HG03565 (cell line): ENCODE measurements around the gene RPGRIP1.
"Not testable (repeated sequence)": the region's sequence is repeated elsewhere in the genome, so short reads cannot be mapped to it uniquely, and the experiment has no call there.

Source experiments
- ATAC-seq: cut with Tn5 transposase; IDR thresholded peaks from one replicate; pipeline ENCODE4 v1.9.1; 2021; ENCODE audit warnings: mild to moderate bottlenecking, moderate library complexity; ENCODE audit not compliant: unreplicated experiment

Gene RPGRIP1

DNA sequence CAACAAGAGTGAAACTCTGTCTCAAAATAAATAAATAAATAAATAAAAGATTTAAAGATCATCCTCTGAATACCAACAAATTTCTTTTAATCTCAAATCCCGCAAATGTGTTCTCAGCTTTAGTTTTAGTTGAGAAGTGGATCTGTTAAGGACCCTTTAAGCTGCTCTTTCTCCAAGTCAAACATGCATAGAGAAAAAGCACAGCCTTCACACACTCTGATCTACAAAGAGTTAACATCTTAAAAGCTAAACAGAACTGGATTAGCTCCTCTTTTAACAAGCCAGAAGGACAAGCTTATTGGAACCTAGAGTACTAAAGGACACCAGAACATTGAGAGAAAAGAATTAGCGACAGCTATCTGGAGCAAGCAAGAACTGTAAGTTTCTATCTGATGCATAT lies at the start of gene RPGRIP1:
RPGRIP1 (plus strand) TSS at position 301 of the 400 bp plus-strand sequence. CDS start 7,894 bp downstream, outside the sequence.
- ATAC-seq = no peak

DNA sequence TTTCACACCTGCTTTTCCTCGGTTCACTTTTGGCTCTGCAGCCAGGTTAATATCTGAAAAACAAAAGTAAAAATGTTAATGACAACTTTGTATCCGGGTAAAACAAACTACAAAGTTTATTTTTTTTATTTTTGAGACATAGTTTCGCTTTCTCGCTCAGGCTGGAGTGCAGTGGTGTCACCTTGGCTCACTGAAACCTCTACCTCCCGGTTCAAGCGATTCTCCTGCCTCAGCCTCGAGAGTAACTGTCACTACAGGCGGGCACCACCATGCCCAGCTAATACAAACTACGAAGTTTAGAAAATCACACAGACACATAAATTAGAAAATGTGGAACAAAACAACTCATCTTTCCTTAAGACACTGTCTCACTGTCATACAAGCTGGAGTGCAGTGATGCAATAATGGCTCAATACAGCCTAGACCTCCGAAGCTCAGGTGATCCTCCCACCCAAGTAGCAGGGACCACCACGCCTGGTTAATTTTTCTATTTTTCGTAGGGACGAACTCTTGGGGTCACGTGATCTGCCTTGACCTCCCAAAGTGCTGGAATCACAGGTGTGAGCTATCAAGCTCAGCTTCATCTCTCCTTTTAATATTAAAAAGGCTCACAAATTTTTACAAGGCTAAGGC lies 48.7 kb upstream of the RPGRIP1 start:
- ATAC-seq = no peak

DNA sequence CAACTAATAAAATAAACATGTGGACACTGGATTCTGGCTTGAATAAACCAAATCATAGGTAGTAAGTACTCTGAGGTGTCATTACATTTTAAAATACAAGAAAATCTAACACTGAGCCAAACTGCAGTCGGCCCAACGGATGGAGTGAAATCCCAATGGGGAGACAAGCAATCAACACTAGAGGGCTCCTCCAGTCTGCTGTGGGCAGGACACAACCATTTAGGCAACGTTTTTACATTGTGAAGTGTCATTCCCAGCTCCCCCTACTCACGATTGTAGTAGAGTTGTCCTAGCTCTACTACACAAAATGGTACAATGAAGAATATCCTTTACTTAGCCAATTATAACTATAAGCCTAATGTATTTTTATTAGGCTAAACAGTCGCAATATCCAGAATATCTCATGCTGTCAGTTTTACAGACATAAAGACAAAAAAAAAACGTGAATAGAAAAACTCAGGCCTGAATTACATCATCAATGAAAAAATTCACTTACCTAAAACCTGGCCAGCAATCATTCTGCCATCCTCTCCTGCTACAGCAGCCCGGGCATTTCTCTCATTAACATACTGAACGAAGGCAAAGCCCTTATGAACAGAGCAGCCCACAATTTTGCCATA lies 46.3 kb upstream of the RPGRIP1 start:
- no peak for ATAC-seq

DNA sequence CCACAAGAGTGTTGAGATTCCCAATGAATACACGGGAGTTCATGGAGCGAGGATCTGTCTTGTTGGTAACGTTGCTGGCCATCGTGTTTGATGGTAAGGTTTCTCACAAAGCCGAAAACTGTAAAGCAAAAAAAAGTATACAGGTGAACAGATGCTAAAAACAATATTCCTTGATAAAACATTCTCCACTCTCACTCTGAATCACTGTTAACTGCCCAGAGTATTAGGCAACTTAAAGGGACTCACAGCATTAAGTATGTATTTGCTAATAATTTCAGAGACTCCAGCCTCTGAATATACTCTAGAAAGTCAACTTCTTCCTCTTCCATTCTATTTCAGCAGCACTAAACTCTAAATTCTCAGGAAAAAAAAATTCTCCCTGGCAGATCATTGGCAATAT lies 45.8 kb upstream of the RPGRIP1 start:
- ATAC-seq = no peak

DNA sequence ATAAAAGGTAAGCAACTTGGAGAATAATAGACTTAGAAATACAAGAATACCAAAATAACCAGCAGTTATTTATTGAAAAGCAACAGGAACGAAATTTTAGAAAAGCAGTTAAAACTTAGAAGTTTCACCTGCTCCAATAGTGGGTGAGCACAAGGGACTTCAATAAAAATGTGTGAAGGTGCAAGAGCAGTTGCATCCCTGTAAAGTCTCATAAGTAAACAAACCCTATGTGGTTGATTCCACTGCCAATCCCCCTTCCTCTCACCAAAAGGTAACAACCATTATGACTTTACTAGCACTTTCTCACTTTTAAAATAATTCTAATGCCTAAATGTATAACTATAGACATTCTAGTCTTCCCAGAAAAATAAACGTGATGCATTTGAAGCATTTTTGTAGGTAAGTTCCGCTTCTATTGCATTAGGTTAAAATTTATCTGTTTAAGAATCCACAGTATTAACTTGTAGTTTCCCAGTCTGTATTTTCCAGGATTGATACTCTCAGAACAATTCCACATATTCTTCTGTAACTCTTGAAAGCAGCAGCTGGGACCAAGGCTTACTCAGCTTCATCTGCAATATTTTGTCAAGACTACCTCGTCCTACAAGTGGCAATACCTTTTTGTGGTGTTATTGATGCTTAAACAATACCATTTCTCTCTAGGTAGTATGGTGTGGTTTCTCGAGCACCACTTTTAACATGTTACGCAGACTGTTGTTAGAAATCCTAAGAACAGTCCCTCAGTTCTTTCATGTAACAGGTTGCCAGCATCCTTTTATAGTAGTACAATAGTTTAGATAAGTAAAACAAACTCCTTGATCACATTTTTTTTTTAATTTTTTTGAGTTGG lies 42.7 kb upstream of the RPGRIP1 start:
- no peak for ATAC-seq

DNA sequence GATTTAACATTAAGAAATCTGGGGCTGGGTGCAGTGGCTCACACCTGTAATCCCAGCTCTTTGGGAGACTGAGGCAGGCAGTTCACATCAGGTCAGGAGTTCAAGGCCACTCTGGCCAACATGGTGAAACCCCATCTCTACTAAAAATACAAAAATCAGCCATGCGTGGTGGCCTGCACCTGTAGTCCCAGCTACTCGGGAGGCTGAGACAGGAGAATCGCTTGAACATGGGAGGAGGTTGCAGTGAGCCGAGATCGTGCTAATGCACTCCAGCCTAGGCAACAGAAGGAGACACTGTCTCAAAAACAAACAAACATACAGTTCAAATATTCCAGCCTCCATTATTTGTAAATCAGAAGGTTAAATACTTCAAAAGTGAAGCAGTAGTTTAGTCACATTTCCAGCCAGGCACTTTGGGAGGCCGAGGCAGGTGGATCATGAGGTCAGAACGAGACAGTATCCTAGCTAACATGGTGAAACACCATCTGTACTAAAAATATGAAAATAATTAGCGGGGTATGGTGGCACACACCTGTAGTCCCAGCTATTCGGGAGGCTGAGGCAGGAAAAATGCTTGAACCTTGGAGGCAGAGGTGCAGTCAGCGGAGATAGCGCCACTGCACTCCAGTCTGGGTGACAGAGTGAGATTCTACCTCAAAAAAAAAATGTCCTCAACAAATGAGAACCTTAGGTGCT lies 40.9 kb upstream of the RPGRIP1 start:
- no peak for ATAC-seq

DNA sequence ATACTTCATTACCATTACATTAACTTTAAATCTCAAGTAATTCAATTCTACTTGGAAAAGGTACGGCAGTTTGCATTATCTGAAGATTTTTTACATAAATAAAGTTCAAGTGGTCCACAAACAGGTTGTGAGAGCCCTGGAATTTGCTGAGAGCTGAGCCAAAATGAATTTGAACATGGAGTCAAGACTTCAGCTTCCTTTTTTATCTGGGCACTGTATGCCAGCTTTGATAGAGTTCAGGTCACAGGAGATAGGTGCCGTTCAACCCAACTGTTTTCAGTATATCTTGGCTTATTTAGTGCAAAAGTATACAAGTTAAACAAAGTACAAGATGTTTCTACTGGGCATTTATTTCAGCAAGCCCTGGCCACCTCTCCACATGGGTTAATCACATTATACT lies 39.5 kb upstream of the RPGRIP1 start:
- ATAC-seq = no peak

DNA sequence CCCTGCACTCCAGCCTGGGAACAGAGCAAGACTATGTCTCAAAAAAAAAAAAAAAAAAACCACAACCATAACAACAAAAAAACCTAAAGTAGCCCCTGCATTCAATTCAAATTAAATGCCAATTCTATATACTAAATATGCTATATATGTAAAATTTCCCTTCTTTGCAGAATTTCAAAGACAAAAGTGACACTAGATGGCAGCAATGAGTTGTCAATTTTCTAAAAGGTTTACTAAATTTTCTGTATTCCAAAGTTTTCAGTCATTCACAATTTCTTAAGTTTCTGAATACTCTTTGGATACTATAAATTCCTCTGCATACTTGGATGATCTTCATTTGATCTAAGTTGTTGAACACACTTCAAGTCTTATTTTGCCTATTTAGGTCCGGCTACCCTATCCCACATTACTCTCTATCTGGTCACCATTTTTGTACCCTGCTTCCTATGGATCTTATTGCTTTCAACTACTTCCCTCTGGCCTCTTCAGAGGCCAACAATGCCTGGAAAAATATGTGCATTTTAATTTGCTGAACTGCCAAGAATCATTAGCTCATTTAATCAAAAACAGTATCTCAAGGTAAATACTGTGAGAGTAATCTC lies 38.6 kb upstream of the RPGRIP1 start:
- ATAC-seq = no peak

DNA sequence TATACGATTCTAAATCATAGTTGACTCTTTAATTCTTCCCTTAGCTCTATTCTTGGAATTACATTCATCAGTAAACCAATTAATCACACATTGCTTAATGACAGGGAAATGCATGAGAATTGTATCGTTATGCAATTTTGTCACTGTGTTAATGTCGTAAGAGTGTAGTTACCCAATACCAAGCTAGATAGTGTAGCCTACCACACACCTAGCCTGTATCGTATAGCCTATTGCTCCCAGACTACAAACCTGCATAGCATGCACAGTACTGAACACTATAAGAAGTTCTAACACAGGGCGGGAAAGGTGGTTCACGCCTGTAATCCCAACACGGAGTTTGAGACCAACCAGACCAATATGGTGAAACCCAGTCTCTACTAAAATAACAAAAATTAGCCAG lies 35.3 kb upstream of the RPGRIP1 start:
- no peak for ATAC-seq

DNA sequence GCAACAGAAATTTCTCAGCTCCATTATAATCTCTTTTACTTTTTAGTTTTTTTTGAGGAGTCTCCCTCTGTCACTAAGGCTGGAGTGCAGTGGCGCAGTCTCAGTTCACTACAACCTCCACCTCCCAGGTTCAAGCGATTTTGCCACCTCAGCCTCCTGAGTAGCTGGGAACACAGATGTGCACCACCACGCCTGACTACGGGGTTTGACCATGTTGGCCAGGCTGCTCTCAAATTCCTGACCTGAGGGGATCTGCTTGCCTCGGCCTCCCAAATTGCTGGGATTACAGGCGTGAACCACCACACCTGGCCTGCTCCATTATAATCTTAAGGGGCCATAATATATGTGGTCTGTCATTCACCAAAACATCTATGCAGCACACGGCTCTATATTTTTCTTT lies 34.1 kb upstream of the RPGRIP1 start:
- no peak for ATAC-seq

DNA sequence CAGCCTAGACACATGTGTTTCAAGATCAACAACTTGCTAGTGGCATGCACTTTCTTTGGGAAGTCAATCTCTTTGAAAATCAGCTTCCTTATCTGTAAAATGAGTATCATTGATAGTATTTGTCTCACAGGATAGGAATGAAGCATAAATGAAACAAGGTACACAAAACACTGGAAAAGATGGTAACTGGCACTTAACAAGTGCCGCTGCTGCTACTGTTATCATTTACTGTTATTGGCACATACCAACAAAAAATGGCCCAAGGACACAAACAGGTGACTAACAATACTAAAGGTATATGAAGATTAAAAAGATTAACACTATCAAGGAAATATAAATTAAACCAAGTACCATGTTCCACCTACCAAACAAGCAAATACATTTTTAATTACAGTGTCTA lies 31.5 kb upstream of the RPGRIP1 start:
- ATAC-seq = no peak

DNA sequence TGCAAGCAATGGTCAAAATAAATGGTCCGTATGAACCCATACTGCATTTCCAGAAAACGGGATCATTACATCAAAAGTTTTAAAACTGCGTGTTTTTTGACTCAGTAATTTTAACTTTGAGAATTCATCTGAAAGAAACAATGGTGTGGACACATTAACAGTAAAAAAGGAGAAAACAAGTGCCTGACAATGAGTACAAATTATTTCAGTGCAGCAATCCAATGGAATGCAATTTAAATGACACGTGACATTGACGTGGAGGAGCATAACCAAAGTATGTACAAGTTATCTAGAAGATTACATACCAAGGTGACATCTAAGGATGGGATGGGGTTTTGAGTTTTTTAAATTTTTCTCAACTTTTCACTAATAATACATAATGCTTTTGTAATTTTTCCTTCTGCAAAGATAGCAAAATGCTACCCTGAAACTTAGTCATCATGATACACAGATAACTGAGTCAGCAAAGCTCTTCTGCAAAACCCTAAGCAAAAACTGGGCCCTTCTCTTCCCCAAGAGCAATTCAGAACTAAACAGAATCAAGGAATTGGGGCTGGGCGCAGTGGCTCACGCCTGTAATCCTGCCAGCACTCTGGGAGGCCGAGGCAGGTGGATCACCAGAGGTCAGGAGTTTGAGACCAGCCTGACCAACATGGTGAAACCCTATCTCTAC lies 31.0 kb upstream of the RPGRIP1 start:
- ATAC-seq = no peak

DNA sequence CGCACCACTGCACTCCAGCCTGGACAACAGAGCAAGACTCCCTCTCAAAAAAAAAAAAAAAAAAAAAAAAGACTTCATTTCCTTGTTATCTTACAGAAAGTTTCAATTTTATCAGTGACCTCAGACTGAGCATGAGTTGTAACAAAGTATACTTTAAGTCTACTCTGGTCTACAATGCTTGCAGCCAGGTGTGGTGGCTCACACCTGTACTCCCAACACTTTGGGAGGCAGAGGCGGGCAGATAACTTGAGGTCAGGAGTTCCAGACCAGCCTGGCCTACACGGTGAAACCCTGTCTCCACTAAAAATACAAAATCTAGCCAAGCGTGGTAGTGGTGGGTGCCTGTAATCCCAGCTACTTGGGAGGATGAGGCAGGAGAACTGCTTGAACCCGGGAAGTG lies 28.7 kb upstream of the RPGRIP1 start:
- no peak for ATAC-seq

DNA sequence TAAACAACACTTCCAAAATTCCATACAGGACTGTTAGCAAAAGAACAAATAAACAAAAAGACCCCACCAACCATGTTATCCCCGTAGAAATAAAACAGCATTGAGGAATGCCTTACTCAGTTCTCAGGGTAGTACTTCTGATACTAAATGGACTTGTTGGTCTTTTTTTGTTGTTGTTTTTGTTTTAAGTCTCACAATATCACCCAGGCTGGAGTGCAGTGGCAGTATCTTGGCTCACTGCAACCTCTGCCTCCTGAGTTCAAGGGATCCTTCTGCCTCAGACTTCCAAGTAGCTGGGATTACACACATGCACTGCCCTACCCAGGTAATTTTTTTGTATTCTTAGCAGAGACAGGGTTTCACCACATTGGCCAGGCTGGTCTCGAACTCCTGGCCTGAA lies 27.7 kb upstream of the RPGRIP1 start:
- ATAC-seq = no peak

DNA sequence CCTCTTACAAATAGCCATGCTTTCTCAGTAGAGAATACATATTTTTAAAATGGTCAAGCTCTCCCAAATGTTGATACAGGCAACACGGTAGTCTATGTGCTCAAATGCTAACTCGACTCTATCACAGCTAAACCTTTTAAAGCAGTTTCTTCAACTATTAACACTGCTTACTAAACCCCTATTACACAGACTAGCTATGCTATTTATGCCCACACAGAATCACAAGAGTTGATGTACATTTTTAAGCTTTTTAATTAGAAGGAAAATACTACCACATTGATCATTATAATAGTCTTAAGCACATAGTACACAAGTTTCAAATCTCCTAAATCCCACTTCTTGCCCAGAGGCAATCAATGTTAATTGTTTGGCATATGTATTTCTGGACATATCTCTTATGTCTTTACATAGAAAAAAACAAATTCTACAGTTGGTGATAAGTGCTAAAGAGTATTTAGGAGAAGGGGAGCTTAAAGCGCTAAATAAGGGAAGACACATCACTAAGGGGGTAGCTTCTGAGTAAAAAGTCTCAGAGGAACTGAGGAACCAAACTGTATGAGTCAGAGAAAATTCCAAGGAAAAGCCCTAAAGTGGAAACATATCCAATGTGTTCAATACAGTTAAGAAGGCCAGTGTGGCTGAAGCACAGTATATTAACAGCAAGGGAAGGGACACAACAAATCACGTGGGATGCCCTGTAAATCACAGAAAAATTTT lies 24.3 kb upstream of the RPGRIP1 start:
- ATAC-seq = no peak

DNA sequence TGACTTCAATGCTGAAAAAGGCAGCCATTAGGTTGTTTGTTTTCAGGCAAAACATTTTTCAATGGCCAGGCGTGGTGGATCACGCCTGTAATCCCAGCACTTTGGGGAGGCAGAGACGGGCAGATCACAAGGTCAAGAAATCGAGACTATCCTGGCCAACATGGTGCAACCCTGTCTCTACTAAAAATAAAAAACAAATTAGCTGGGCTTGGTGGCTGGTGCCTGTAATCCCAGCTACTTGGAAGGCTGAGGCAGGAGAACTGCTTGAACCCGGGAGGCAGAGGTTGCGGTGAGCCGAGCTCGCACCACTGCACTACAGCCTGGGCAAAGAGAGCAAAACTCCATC lies 23.8 kb upstream of the RPGRIP1 start:
- ATAC-seq = not testable (repeated sequence)

DNA sequence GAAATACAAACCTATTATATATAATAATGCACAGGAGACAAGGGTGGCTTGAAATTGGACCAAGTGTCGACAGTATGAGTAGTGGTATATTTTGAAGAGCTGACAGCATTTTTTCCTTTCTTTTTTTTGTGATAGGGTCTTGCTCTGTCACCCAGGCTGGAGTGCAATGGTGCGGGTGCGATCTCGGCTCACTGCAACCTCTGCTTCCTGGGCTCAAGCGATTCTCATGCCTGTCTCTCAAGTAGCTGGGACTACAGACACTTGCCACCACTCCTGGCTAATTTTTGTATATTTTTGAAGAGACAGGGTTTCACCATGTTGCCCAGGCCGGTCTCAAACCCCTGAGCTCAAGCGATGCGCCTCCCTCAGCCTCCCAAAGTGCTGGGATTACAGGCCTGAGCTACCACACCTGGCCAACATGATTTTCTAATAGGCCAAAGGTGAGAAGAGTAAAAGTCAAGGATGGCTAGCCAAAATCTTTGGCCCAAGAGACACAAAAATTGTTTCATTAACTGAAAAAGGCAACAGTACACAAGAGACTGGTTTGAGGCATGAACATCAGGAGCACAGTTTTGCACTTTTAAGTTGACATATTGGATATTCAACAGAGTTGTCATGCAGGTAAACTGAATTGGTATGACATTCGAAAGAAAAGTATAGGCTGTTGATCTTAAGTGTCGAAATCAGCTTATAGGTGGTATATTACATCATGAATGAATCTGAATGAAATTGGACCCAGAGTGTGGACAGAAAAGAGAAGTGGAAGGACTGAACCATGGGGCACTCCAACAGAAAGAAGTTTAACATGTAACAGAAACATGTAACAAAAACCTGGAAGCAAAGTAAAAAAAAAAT lies 23.1 kb upstream of the RPGRIP1 start:
- ATAC-seq = no peak

DNA sequence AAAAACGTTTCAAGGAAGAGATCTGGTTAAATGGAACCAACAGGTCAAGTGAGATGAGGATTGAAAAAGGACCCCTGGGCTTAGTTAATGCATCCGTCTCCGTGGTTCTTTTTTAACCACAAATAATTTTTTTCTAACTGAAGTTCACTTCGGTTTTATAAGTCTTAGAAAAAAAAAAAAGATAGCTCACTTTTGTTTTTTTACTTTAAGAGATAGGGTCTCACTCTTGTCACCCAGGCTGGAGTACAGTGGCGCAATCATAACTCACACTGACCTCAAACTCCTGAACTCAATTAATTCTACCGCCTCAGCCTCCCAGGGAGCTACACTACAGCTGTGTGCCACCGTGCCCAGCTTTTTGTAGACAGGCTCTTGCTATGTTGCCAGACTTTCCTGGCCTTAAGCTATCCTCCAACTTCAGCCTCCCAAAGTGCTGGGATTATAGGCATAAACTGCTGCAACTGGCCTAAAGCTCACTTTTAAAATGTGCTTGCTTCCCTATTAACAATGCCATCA lies 22.4 kb upstream of the RPGRIP1 start:
- ATAC-seq = no peak
